Astrocyte (in vitro differentiated cells and primary cell): ENCODE data around the gene C1orf122. TPM values are rescaled to one million over a fixed set of nuclear protein-coding genes. Genes with fewer than 3 reads are reported as not detected.

Experiments
- DNase-seq: peaks from one replicate; pipeline ENCODE4 v3.0.0-alpha.2; 2010; ENCODE audit warnings: low read depth
- FAIRE-seq: peaks from 2 replicates; lab custom pipeline; 2011; peaks lifted over from hg19 to GRCh38; lab: Jason Lieb, UNC
- H2AFZ ChIP-seq: 2 replicates; pipeline ENCODE4 v1.6.0; 2012; ENCODE audit warnings: low read depth, low read length, inconsistent platforms
- H3K27ac ChIP-seq: 2 replicates; pipeline ENCODE4 v1.5.1; 2011; ENCODE audit warnings: low read depth, low read length, inconsistent platforms
- H3K27me3 ChIP-seq: 2 replicates; pipeline ENCODE4 v1.6.0; 2011; ENCODE audit warnings: low read length, inconsistent platforms; ENCODE audit not compliant: insufficient read depth
- H3K36me3 ChIP-seq: 2 replicates; pipeline ENCODE4 v1.5.1; 2011; ENCODE audit warnings: low read length, inconsistent platforms; ENCODE audit not compliant: insufficient read depth
- H3K4me1 ChIP-seq: 2 replicates; pipeline ENCODE4 v1.5.1; 2011; ENCODE audit warnings: low read length, inconsistent platforms; ENCODE audit not compliant: insufficient read depth
- H3K4me2 ChIP-seq: 2 replicates; pipeline ENCODE4 v1.6.0; 2012; ENCODE audit warnings: low read length, inconsistent platforms
- H3K4me3 ChIP-seq: 2 replicates; pipeline ENCODE4 v1.5.1; 2011; ENCODE audit warnings: low read depth, mild to moderate bottlenecking, low read length, inconsistent platforms; ENCODE audit not compliant: insufficient read depth
- H3K79me2 ChIP-seq: 2 replicates; pipeline ENCODE4 v1.6.0; 2012; ENCODE audit warnings: mild to moderate bottlenecking, low read length, inconsistent platforms; ENCODE audit not compliant: insufficient read depth
- H3K9ac ChIP-seq: 2 replicates; pipeline ENCODE4 v1.6.0; 2012; ENCODE audit warnings: mild to moderate bottlenecking, low read length, inconsistent platforms
- H3K9me3 ChIP-seq: 2 replicates; pipeline ENCODE4 v1.5.1; 2012; ENCODE audit warnings: low read depth, mild to moderate bottlenecking, low read length, inconsistent platforms; ENCODE audit not compliant: insufficient read depth
- H4K20me1 ChIP-seq: 2 replicates; pipeline ENCODE4 v1.6.0; 2012; ENCODE audit warnings: low read length, inconsistent platforms; ENCODE audit not compliant: insufficient read depth
- H3K27ac Mint-ChIP-seq: one replicate; pipeline ENCODE4 v1.8.0; 2021; ENCODE audit warnings: mild to moderate bottlenecking, mixed read lengths; ENCODE audit not compliant: unreplicated experiment
- H3K27me3 Mint-ChIP-seq: one replicate; pipeline ENCODE4 v1.8.0; 2021; ENCODE audit warnings: low read depth, mixed read lengths; ENCODE audit not compliant: unreplicated experiment
- H3K36me3 Mint-ChIP-seq: one replicate; pipeline ENCODE4 v1.8.0; 2021; ENCODE audit warnings: low read depth, mixed read lengths; ENCODE audit not compliant: unreplicated experiment
- H3K4me1 Mint-ChIP-seq: one replicate; pipeline ENCODE4 v1.8.0; 2021; ENCODE audit warnings: low read depth, mixed read lengths; ENCODE audit not compliant: unreplicated experiment
- H3K4me3 Mint-ChIP-seq: one replicate; pipeline ENCODE4 v1.8.0; 2021; ENCODE audit warnings: mild to moderate bottlenecking, moderate library complexity, mixed read lengths; ENCODE audit not compliant: unreplicated experiment
- H3K9me3 Mint-ChIP-seq: one replicate; pipeline ENCODE4 v1.8.0; 2021; ENCODE audit warnings: mild to moderate bottlenecking, mixed read lengths; ENCODE audit not compliant: unreplicated experiment
- CTCF ChIP-seq: IDR thresholded peaks from 2 replicates; pipeline ENCODE4 v1.5.1; 2011; ENCODE audit warnings: low read depth, mild to moderate bottlenecking, inconsistent platforms, low read length, moderate library complexity; ENCODE audit not compliant: insufficient read depth
- EZH2 ChIP-seq: IDR thresholded peaks from 2 replicates; pipeline ENCODE4 v1.6.1; 2012; ENCODE audit warnings: mild to moderate bottlenecking, low read length, inconsistent platforms; ENCODE audit not compliant: insufficient read depth
- total RNA-seq: library from RNA; stranded (reverse); gene quantifications from 2 replicates; pipeline ENCODE4 v1.2.1, GENCODE V29; 2021

Gene C1orf122
- total RNA-seq, 1 donor from 2014 or later = 69.6 TPM

DNA sequence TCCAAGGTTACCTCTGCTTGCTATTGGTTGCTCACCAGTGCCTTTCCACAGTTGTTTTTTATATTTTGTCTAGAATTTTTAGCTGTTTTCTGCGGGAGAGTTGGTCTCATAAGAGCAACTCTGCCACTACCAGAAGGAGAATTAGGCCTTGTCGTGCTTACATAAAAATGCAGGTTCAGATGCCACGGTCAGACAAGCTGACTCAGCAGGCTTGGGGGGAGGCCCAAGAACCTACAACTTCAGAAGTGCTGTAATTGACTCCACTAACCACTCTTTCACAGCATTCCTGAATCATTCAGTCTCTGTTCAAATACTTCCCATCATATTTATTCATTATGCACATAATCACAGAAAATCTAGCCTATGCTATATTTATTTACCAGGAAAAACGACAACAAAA lies 23.5 kb downstream of the C1orf122 start:
- DNase-seq (no peak), FAIRE-seq (no peak)
- Histone ChIP-seq H3K9me3 (no peaks in the 10 kb centered on the region), H3K36me3 (peaks cover 36% of the 10 kb centered on the region), H4K20me1 (no peaks in the 10 kb centered on the region), H3K79me2 (no peaks in the 10 kb centered on the region), H3K9ac (no peak overlapping the region), H3K27ac (no peak overlapping the region), H2AFZ (no peak overlapping the region), H3K27me3 (no peaks in the 10 kb centered on the region), H3K4me1 (no peaks in the 10 kb centered on the region), H3K4me2 (no peak overlapping the region), H3K4me3 (no peak overlapping the region)
- Mint-ChIP-seq H3K9me3 (no peaks in the 10 kb centered on the region), H3K27ac (no peak overlapping the region), H3K27me3 (no peaks in the 10 kb centered on the region), H3K36me3 (peaks cover 23% of the 10 kb centered on the region), H3K4me3 (peak overlapping the region; percentile 47), H3K4me1 (peaks cover 6% of the 10 kb centered on the region)
- no peak for TF ChIP-seq EZH2
- TF ChIP-seq CTCF = no peak

GRCh38 chr1:37831809-37832208 lies 24.2 kb downstream of the C1orf122 start:
- FAIRE-seq = no peak

More at GRCh38 chr1:37831809-37832208, 24.2 kb downstream of the C1orf122 start:
- Histone ChIP-seq H3K27ac (no peak overlapping the region), H2AFZ (no peak overlapping the region), H3K79me2 (no peaks in the 10 kb centered on the region), H3K36me3 (peaks cover 39% of the 10 kb centered on the region), H3K4me2 (no peak overlapping the region), H3K9ac (no peak overlapping the region), H4K20me1 (peaks cover 1% of the 10 kb centered on the region), H3K4me3 (no peak overlapping the region), H3K9me3 (no peaks in the 10 kb centered on the region), H3K27me3 (no peaks in the 10 kb centered on the region), H3K4me1 (no peaks in the 10 kb centered on the region)
- Mint-ChIP-seq H3K36me3 (peaks cover 20% of the 10 kb centered on the region), H3K4me1 (peaks cover 6% of the 10 kb centered on the region), H3K9me3 (no peaks in the 10 kb centered on the region), H3K27ac (no peak overlapping the region), H3K27me3 (no peaks in the 10 kb centered on the region), H3K4me3 (no peak overlapping the region)
- TF ChIP-seq CTCF = no peak
- no peak for TF ChIP-seq EZH2
- no peak for DNase-seq
